Activated B cell treated with CpG ODN at 0.5 μM for 24 hours (primary cell): ENCODE results near the gene RSPO1. TPM values are rescaled to one million over a fixed set of nuclear protein-coding genes. Genes with fewer than 3 reads are reported as not detected.

Experiments
- ATAC-seq: fragments of 200-7000 bp; cut with Tn5 transposase; one replicate; pipeline ENCODE4 v1.10.0; 2021; ENCODE audit warnings: low read depth, mild to moderate bottlenecking, moderate library complexity
- CTCF ChIA-PET: fragments of 350-600 bp; sonication (Branson Sonifier 250); formaldehyde crosslinking; loops from one replicate; lab custom pipeline; 2021; ENCODE audit warnings: antibody characterized with exemption; lab: Charles Lee
- POLR2A ChIA-PET: fragments of 350-600 bp; sonication (Branson Sonifier 250); formaldehyde crosslinking; loops from one replicate; lab custom pipeline; 2021; ENCODE audit warnings: antibody characterized with exemption; lab: Charles Lee
- DNase-seq: peaks from one replicate; pipeline ENCODE4 v3.0.0; 2022
- H3K27ac Mint-ChIP-seq: one replicate; pipeline ENCODE4 v1.8.0; 2020; ENCODE audit warnings: mixed read lengths
- H3K27me3 Mint-ChIP-seq: one replicate; pipeline ENCODE4 v1.8.0; 2021; ENCODE audit warnings: mixed read lengths
- H3K36me3 Mint-ChIP-seq: one replicate; pipeline ENCODE4 v1.8.0; 2021; ENCODE audit warnings: low read depth, mixed read lengths
- H3K4me1 Mint-ChIP-seq: one replicate; pipeline ENCODE4 v1.8.0; 2021; ENCODE audit warnings: mixed read lengths
- H3K4me3 Mint-ChIP-seq: one replicate; pipeline ENCODE4 v1.8.0; 2020; ENCODE audit warnings: mild to moderate bottlenecking, mixed read lengths
- H3K9me3 Mint-ChIP-seq: one replicate; pipeline ENCODE4 v1.8.0; 2020; ENCODE audit warnings: mixed read lengths
- intact Hi-C: fragments of 100-400 bp; cut with micrococcal nuclease; formaldehyde crosslinking; loops from one replicate; pipeline ENCODE4 v1.15.1; 2024
- total RNA-seq: library from RNA; stranded (reverse); gene quantifications from 2 replicates; pipeline ENCODE4 v1.2.3, GENCODE V29; 2022
- TF ChIP-seq, protein P1 (sequence below): fragments of 200-600 bp; IDR thresholded peaks from one replicate; pipeline ENCODE4 v1.8.0; 2022; ENCODE audit warnings: antibody characterized with exemption, mild to moderate bottlenecking

The RSPO1 gene
- total RNA-seq, 1 donor from 2014 or later: not detected

DNA sequence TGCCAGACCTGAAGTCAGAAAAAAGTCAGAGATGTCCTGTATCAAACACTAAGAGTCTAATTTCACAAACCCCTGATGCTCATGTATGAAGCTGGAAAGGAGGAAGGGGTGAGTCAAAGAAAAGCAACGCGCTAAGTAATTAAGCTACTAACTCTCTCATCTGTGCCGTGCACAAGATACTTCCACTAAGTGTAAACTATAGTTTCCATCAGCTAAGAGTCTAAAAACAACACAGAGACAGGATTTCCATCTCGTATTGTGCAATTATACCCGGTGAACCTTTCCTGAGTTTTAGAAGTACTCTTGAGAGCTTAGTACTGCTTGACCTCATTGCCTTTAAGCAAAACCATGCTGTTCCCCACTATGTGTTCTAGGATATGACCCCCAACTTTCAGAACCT is 59.0 kb downstream of the RSPO1 start:
- CTCF ChIA-PET: interaction anchor here (2.0 kb wide), 1 partner anchor 22 kb away, joined by 5 read pairs; no protein-coding TSS in a partner anchor
- no peak overlapping the region for H3K27ac Mint-ChIP-seq
- ATAC-seq (no peak), DNase-seq (no peak)
- H3K27me3 Mint-ChIP-seq: no peaks in the 10 kb centered on the region
- POLR2A ChIA-PET: no interaction called here
- intact Hi-C loops: no loop called here
- H3K4me1 Mint-ChIP-seq: no peaks in the 10 kb centered on the region
- no peak overlapping the region for H3K4me3 Mint-ChIP-seq
- TF ChIP-seq, protein P1, sequence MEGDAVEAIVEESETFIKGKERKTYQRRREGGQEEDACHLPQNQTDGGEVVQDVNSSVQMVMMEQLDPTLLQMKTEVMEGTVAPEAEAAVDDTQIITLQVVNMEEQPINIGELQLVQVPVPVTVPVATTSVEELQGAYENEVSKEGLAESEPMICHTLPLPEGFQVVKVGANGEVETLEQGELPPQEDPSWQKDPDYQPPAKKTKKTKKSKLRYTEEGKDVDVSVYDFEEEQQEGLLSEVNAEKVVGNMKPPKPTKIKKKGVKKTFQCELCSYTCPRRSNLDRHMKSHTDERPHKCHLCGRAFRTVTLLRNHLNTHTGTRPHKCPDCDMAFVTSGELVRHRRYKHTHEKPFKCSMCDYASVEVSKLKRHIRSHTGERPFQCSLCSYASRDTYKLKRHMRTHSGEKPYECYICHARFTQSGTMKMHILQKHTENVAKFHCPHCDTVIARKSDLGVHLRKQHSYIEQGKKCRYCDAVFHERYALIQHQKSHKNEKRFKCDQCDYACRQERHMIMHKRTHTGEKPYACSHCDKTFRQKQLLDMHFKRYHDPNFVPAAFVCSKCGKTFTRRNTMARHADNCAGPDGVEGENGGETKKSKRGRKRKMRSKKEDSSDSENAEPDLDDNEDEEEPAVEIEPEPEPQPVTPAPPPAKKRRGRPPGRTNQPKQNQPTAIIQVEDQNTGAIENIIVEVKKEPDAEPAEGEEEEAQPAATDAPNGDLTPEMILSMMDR: no peak
- no peaks in the 10 kb centered on the region for H3K9me3 Mint-ChIP-seq
- H3K36me3 Mint-ChIP-seq: peaks cover 87% of the 10 kb centered on the region

DNA sequence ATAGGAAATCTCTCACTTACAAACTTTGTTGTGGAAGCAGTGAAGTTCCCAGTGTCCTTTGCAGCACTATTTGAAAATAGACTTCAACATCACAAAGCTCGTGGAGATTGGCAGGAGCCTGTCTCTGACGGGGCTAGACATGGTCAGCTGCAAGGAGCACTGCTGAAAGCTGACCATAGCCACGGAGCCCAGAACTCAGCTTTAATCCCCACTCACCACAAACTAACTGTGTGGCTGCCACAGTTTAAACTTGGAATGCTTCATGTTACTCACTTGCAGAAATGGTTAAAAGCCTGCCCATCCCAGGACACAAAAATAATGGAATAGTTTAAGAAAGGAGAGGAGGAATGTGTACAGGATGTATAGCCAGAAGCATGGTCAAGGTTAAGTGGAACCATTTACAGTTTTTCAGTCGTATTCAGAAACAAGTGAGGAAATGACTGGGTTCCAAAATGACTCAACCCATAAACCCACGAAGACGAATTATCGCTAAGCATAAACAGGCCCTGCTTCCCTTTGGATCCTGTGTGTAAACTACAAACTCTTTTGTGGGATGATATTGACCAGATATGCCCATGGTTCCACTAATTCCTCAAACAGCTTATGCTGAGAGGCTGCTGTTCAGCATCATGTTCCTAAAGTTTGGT is 59.7 kb downstream of the RSPO1 start:
- intact Hi-C loops: no loop called here
- TF ChIP-seq, protein P1: no peak
- Mint-ChIP-seq H3K4me3 (no peak overlapping the region), H3K27ac (no peak overlapping the region), H3K36me3 (peaks cover 86% of the 10 kb centered on the region), H3K4me1 (no peaks in the 10 kb centered on the region), H3K27me3 (no peaks in the 10 kb centered on the region), H3K9me3 (no peaks in the 10 kb centered on the region)
- POLR2A ChIA-PET: no interaction called here
- no peak for ATAC-seq
- DNase-seq: no peak
- CTCF ChIA-PET: no interaction called here

DNA sequence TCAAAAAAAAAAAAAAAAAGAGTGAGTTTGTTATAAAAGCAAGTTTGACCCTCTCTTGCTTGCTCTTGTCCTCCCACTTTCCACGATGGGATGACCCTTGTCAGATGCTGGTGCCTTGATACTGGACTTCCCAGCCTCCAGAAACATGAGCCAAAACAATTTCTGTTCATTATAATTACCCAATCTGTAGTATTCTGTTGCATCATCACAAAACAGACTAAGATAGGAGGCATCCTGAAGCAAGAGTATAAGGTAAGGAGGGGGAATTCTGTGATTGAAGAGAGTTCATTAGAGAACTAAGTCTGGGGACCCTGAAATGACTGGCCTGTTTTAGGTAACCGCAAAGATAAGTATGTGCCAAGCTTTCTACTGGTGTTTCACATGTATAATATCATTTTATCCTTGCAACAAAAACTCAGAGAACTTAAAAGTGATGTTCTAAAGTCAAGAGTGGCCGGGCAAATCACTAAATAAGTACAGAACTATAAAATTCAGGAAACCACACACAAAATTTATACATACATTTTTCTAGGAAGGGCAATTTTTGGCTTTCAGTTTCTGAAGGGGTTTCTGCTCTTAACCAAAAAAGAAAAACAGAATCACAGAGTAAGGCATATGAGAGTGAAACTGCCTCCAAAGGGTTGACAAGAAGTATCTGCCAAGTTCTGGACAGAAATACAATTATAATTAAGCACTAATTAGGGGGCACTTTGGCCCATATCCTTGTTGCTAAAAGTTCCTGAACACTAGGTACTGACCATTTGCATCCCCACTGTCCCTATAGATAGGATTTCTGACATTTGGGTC is 64.0 kb downstream of the RSPO1 start:
- ChIA-PET CTCF (no interaction called here), POLR2A (no interaction called here)
- Mint-ChIP-seq H3K36me3 (peaks cover 94% of the 10 kb centered on the region), H3K4me1 (no peaks in the 10 kb centered on the region), H3K27ac (no peak overlapping the region), H3K4me3 (no peak overlapping the region), H3K9me3 (no peaks in the 10 kb centered on the region), H3K27me3 (no peaks in the 10 kb centered on the region)
- ATAC-seq: no peak
- intact Hi-C loops: no loop called here
- TF ChIP-seq, protein P1: no peak
- DNase-seq: no peak

DNA sequence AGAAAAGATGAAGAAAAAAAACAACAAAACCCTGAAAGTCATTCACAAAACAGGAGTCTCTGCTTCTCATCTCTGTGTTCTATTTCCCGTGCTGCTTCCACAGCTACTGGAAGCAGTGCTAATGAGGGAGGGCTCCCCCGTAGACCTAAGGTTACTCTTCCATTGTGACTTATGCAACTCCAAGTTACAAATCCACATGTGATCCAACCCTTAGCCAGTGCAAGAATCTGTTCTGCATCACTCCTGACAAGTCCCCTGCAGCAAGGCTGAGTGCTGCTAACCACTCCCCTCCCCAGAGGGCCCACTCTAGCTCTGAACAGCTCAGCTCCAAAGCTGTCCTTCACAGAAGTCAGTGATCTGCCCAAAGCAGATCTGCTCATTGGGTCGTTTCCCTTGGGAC is 67.7 kb downstream of the RSPO1 start:
- no peak for DNase-seq
- Mint-ChIP-seq H3K27me3 (no peaks in the 10 kb centered on the region), H3K27ac (no peak overlapping the region), H3K9me3 (no peaks in the 10 kb centered on the region), H3K4me1 (no peaks in the 10 kb centered on the region), H3K4me3 (no peak overlapping the region), H3K36me3 (peaks cover 83% of the 10 kb centered on the region)
- ATAC-seq: no peak
- intact Hi-C loops: no loop called here
- ChIA-PET CTCF (no interaction called here), POLR2A (interaction anchor here (0.6 kb wide), 1 partner anchor 372 kb away, joined by 7 read pairs; no protein-coding TSS in a partner anchor)
- TF ChIP-seq, protein P1: no peak

DNA sequence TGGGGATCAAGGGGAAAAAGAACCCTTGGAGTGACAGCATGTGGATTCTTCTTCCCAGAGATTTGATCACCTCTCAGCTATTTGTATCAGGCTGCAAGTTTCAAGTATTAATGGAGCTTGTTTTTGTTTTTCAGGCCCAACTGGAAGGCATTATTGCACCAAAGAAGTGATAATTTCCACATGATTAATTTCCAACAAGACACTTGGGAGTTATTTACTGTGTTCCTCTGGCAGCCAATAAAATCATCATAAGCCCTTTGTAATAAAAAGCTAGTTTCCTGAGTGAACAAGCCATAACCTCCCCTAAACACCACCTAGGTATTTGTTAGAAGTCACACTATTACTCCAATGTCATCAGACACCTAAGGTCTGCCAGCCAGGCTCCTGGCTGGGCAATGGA is 69.8 kb downstream of the RSPO1 start:
- intact Hi-C loops: no loop called here

More for the DNA sequence above, 69.8 kb downstream of the RSPO1 start:
- CTCF ChIA-PET: interaction anchor here (0.9 kb wide), 1 partner anchor 118 kb away, joined by 3 read pairs; no protein-coding TSS in a partner anchor
- Mint-ChIP-seq H3K27ac (no peak overlapping the region), H3K27me3 (no peaks in the 10 kb centered on the region), H3K36me3 (peaks cover 67% of the 10 kb centered on the region), H3K4me3 (no peak overlapping the region), H3K9me3 (no peaks in the 10 kb centered on the region), H3K4me1 (no peaks in the 10 kb centered on the region)
- POLR2A ChIA-PET: interaction anchor here (1.4 kb wide), 1 partner anchor 11 kb away, joined by 4 read pairs; the partner anchor contains the start of gene SNIP1
- no peak for DNase-seq
- TF ChIP-seq, protein P1: no peak
- ATAC-seq: no peak
